Fibroblast of pulmonary artery (primary cell): Measurements from ENCODE around the gene EFS.
A peak's percentile ranks its signal among the peaks of the same experiment; 100 is the strongest.

ENCODE experiments used
- DNase-seq: peaks from one replicate; pipeline ENCODE4 v3.0.0-alpha.2; 2010; ENCODE audit warnings: low read depth
- H3K4me3 ChIP-seq: replicated peaks from 2 replicates; pipeline ENCODE4 v1.5.1; 2011; ENCODE audit warnings: low read depth, mild to moderate bottlenecking, control low read depth, low read length, moderate library complexity
- TF ChIP-seq, protein P1 (sequence below): IDR thresholded peaks from 2 replicates; pipeline ENCODE4 v1.5.1; 2011; ENCODE audit warnings: mild to moderate bottlenecking, control low read depth, low read length, inconsistent platforms; ENCODE audit errors: missing control alignments

Gene EFS

GRCh38 chr14:23382731-23383440 is 17.9 kb upstream of the EFS start:
- H3K4me3 ChIP-seq, result no peak overlapping the region
- DNase-seq, result no peak
- TF ChIP-seq, protein P1, sequence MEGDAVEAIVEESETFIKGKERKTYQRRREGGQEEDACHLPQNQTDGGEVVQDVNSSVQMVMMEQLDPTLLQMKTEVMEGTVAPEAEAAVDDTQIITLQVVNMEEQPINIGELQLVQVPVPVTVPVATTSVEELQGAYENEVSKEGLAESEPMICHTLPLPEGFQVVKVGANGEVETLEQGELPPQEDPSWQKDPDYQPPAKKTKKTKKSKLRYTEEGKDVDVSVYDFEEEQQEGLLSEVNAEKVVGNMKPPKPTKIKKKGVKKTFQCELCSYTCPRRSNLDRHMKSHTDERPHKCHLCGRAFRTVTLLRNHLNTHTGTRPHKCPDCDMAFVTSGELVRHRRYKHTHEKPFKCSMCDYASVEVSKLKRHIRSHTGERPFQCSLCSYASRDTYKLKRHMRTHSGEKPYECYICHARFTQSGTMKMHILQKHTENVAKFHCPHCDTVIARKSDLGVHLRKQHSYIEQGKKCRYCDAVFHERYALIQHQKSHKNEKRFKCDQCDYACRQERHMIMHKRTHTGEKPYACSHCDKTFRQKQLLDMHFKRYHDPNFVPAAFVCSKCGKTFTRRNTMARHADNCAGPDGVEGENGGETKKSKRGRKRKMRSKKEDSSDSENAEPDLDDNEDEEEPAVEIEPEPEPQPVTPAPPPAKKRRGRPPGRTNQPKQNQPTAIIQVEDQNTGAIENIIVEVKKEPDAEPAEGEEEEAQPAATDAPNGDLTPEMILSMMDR, result no peak

GRCh38 chr14:23382276-23382675 is 17.3 kb upstream of the EFS start:
- no peak for DNase-seq
- TF ChIP-seq, protein P1, result no peak

DNA sequence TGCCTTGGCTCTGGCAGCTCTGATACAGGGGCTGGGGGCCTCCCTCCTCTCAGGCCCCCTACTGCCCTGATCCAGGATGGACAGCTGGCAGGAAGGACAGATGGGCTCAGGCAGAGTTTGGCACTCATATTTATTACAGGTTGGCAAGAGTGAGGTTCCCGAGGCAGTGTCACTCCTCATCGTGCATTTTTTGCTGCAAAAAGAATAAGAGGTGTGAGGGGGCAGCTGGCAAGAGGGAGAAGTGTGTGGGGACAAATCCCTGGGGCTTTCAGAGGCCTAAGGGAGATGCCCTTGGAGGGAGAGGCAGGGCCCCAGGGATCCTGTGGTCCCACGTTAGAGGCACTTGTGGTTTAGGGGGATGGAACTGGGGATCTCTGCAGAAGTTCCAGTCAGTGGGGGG is 16.9 kb upstream of the EFS start:
- TF ChIP-seq, protein P1, result no peak
- no peak for DNase-seq
- no peak overlapping the region for H3K4me3 ChIP-seq

More at GRCh38 chr14:23382276-23382675, 17.3 kb upstream of the EFS start:
- no peak overlapping the region for H3K4me3 ChIP-seq

DNA sequence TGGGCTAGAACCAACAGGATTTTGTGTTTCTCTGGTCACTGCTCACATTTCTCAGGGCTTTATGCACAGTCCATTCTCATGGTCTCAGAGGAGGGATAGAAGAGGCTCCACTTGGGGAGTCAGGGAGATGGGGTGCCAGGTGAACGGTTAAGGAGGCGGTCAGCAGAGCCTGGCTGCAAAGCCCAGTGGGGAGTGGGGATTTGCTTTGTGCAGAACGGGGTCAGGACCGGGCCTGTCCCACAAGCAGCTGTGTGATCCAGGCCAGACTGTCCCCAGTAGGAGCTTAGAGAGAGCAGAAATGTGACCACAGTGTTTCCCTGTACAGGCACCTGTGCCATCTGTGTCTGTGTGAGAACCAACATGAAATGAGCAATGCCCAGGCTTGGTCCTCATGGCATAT is 16.0 kb upstream of the EFS start:
- no peak for DNase-seq
- no peak overlapping the region for H3K4me3 ChIP-seq
- TF ChIP-seq, protein P1, result no peak

DNA sequence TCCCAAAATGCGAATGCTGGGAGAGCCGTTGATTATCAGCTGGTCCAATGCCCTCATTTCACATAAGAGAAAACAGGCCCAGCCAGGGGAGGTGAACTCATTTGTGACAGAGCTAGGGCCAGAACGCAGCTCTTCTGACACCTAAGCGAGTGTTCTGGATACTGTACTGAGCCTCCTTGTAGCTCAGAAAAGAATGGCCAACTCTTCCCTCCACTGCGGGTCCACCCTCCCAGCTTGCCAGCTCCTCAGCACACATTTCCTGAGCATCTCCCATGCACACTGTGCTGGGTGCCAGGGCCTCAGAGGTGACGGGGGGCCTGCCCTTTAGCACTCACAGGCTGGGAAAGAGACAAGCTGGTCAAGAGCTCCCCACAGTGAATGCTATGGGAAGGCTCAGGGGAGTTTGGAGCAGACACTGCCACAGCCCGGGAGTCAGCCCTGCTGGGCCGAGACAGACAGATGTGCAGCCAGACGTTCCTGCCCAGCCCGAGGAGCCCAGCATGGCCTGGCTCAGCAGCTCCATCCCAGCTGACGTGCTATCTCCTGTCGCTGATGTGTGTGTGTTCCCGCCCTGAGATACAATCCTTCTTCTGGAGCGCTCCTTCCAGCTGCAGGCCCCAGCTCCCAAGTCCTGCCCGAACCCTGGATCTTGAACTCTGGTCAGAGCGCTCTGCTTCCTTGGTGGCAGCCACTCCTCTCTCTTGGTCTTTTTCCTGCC is 15.4 kb upstream of the EFS start:
- H3K4me3 ChIP-seq, result no peak overlapping the region
- DNase-seq, result no peak
- TF ChIP-seq, protein P1, result no peak

DNA sequence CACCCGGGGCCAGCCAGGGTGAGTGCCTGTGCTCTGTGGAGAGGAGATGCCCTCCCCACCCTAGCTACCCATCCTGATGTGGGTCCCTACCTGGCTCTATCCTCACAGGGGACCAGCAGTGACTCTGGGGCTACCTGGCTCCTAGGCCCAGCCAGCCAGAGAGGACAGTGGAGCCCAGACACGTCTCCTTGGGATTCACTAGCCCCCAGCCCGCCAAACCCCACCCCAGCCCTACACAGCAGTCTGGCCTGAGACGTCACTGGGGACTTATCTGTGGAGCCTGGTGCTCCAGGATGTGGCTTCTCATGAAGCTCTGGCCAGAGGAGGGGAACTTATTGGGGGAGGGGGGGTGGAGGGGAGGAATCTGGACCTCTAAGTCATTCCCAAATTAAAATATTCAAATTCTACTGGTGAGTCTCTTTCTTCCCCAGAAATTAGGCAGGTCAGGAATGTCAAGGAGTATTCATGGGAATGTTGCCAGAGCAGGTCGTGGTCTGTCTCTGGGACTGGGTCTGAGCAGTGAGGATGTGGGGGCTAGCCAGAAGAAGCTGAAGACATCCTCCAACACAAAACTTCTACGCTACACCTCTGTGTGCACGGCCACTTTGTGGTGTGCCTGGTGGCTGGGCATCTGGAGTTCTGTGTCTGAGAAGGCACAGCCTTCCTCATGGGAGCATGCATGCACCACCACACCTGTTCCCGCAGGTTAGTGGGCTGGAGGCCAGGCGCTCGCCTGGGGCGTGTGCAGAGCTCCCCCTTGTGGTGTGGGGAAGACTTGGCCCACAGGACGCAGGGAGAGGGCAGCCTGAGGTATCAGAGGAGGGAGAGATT is 14.6 kb upstream of the EFS start:
- peak; percentile 38 for DNase-seq
- TF ChIP-seq, protein P1, result peak; percentile 99
- no peak overlapping the region for H3K4me3 ChIP-seq
